ENCODE data around the gene TLCD2. TPM values are rescaled to one million over a fixed set of nuclear protein-coding genes. Genes with fewer than 3 reads are reported as not detected.

Gene TLCD2
- total and polyA plus RNA-seq, 9 of the 15 experiments (the other 6 are each of a cell fraction or from before 2014, with no cell fraction given) = 0.10 to 0.89 (median 0.58) TPM

DNA sequence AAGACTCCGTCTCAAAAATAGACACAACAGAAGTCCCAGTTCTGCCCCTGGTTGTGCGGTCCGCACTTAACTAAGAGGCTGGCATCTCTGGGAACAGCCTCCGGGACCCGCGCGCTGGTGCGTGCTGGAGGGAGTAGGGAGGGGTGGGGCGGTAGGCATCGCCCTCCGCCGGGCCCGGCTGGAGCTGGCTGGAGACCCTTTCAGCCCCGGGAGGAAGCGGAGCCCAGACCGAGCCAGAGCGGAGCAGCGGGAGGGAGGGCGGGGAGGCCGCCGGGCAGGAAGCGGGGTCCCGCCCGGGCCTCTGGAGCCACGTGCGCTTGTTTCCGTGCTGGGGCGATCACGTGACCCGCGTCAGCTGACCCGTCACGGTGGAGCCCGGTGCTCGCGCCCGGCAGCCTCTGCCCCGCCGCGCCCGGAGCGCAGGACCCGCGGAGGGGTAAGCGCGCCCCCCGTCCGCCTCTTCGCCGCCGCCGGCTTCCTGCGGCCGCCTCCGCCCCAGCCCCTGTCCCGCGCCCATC, 14.2 kb upstream of the TLCD2 start, which contains the start of gene WDR81 (continued):
- TF ChIP-seq, protein P1, sequence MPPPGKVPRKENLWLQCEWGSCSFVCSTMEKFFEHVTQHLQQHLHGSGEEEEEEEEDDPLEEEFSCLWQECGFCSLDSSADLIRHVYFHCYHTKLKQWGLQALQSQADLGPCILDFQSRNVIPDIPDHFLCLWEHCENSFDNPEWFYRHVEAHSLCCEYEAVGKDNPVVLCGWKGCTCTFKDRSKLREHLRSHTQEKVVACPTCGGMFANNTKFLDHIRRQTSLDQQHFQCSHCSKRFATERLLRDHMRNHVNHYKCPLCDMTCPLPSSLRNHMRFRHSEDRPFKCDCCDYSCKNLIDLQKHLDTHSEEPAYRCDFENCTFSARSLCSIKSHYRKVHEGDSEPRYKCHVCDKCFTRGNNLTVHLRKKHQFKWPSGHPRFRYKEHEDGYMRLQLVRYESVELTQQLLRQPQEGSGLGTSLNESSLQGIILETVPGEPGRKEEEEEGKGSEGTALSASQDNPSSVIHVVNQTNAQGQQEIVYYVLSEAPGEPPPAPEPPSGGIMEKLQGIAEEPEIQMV (tag; conservative IDR thresholded peaks at IDR 0.05; ENCODE audit: low read depth) = no peak
- TF ChIP-seq, protein P2, sequence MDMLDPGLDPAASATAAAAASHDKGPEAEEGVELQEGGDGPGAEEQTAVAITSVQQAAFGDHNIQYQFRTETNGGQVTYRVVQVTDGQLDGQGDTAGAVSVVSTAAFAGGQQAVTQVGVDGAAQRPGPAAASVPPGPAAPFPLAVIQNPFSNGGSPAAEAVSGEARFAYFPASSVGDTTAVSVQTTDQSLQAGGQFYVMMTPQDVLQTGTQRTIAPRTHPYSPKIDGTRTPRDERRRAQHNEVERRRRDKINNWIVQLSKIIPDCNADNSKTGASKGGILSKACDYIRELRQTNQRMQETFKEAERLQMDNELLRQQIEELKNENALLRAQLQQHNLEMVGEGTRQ (CRISPR knock-in tag; IDR thresholded peaks at IDR 0.05) = peak; percentile 96
- no peak for TF ChIP-seq MAFF (IDR thresholded peaks at IDR 0.05; ENCODE audit: low read length)
- no peak for TF ChIP-seq BDP1 (IDR thresholded peaks at IDR 0.05; ENCODE audit: insufficient read depth, insufficient read length)
- TF ChIP-seq HIVEP1 (CRISPR knock-in tag; IDR thresholded peaks at IDR 0.05) = no peak
- no peak for TF ChIP-seq MEIS2 (IDR thresholded peaks at IDR 0.05; ENCODE audit: partially characterized antibody)
- peak; percentile 73; the same call in 1 of the 2 replicates for TF ChIP-seq ZBTB7A (IDR thresholded peaks at IDR 0.05; ENCODE audit: borderline replicate concordance, control insufficient read depth, low read depth, low read length)
- no peak for TF ChIP-seq HNRNPLL (IDR thresholded peaks at IDR 0.05; ENCODE audit: low read depth, low read length, poor library complexity, severe bottlenecking)
- TF ChIP-seq ZNF347 (CRISPR knock-in tag; IDR thresholded peaks at IDR 0.05; ENCODE audit: low read depth) = no peak
- TF ChIP-seq ZBED1 (IDR thresholded peaks at IDR 0.05) = no peak
- TF ChIP-seq, protein P3, sequence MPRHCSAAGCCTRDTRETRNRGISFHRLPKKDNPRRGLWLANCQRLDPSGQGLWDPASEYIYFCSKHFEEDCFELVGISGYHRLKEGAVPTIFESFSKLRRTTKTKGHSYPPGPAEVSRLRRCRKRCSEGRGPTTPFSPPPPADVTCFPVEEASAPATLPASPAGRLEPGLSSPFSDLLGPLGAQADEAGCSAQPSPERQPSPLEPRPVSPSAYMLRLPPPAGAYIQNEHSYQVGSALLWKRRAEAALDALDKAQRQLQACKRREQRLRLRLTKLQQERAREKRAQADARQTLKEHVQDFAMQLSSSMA (CRISPR knock-in tag; IDR thresholded peaks at IDR 0.05) = no peak
- TF ChIP-seq, protein P4, sequence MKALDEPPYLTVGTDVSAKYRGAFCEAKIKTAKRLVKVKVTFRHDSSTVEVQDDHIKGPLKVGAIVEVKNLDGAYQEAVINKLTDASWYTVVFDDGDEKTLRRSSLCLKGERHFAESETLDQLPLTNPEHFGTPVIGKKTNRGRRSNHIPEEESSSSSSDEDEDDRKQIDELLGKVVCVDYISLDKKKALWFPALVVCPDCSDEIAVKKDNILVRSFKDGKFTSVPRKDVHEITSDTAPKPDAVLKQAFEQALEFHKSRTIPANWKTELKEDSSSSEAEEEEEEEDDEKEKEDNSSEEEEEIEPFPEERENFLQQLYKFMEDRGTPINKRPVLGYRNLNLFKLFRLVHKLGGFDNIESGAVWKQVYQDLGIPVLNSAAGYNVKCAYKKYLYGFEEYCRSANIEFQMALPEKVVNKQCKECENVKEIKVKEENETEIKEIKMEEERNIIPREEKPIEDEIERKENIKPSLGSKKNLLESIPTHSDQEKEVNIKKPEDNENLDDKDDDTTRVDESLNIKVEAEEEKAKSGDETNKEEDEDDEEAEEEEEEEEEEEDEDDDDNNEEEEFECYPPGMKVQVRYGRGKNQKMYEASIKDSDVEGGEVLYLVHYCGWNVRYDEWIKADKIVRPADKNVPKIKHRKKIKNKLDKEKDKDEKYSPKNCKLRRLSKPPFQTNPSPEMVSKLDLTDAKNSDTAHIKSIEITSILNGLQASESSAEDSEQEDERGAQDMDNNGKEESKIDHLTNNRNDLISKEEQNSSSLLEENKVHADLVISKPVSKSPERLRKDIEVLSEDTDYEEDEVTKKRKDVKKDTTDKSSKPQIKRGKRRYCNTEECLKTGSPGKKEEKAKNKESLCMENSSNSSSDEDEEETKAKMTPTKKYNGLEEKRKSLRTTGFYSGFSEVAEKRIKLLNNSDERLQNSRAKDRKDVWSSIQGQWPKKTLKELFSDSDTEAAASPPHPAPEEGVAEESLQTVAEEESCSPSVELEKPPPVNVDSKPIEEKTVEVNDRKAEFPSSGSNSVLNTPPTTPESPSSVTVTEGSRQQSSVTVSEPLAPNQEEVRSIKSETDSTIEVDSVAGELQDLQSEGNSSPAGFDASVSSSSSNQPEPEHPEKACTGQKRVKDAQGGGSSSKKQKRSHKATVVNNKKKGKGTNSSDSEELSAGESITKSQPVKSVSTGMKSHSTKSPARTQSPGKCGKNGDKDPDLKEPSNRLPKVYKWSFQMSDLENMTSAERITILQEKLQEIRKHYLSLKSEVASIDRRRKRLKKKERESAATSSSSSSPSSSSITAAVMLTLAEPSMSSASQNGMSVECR (CRISPR knock-in tag; IDR thresholded peaks at IDR 0.05) = peak; percentile 88; the same call in 1 of the 2 replicates
- TF ChIP-seq, protein P5, sequence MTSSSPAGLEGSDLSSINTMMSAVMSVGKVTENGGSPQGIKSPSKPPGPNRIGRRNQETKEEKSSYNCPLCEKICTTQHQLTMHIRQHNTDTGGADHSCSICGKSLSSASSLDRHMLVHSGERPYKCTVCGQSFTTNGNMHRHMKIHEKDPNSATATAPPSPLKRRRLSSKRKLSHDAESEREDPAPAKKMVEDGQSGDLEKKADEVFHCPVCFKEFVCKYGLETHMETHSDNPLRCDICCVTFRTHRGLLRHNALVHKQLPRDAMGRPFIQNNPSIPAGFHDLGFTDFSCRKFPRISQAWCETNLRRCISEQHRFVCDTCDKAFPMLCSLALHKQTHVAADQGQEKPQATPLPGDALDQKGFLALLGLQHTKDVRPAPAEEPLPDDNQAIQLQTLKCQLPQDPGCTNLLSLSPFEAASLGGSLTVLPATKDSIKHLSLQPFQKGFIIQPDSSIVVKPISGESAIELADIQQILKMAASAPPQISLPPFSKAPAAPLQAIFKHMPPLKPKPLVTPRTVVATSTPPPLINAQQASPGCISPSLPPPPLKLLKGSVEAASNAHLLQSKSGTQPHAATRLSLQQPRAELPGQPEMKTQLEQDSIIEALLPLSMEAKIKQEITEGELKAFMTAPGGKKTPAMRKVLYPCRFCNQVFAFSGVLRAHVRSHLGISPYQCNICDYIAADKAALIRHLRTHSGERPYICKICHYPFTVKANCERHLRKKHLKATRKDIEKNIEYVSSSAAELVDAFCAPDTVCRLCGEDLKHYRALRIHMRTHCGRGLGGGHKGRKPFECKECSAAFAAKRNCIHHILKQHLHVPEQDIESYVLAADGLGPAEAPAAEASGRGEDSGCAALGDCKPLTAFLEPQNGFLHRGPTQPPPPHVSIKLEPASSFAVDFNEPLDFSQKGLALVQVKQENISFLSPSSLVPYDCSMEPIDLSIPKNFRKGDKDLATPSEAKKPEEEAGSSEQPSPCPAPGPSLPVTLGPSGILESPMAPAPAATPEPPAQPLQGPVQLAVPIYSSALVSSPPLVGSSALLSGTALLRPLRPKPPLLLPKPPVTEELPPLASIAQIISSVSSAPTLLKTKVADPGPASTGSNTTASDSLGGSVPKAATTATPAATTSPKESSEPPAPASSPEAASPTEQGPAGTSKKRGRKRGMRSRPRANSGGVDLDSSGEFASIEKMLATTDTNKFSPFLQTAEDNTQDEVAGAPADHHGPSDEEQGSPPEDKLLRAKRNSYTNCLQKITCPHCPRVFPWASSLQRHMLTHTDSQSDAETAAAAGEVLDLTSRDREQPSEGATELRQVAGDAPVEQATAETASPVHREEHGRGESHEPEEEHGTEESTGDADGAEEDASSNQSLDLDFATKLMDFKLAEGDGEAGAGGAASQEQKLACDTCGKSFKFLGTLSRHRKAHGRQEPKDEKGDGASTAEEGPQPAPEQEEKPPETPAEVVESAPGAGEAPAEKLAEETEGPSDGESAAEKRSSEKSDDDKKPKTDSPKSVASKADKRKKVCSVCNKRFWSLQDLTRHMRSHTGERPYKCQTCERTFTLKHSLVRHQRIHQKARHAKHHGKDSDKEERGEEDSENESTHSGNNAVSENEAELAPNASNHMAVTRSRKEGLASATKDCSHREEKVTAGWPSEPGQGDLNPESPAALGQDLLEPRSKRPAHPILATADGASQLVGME (CRISPR knock-in tag; IDR thresholded peaks at IDR 0.05) = no peak
- peak; percentile 48 for TF ChIP-seq RBBP5 (IDR thresholded peaks at IDR 0.05; ENCODE audit: borderline replicate concordance, insufficient read depth, low read length, poor library complexity, severe bottlenecking)
